NCI-H2196 (cell line): ENCODE measurements around the gene E4F1.

Experiments
- DNase-seq: peaks from one replicate; lab custom pipeline; 2025; ENCODE audit not compliant: unreplicated experiment; lab: John Stamatoyannopoulos, UW

E4F1 gene

DNA sequence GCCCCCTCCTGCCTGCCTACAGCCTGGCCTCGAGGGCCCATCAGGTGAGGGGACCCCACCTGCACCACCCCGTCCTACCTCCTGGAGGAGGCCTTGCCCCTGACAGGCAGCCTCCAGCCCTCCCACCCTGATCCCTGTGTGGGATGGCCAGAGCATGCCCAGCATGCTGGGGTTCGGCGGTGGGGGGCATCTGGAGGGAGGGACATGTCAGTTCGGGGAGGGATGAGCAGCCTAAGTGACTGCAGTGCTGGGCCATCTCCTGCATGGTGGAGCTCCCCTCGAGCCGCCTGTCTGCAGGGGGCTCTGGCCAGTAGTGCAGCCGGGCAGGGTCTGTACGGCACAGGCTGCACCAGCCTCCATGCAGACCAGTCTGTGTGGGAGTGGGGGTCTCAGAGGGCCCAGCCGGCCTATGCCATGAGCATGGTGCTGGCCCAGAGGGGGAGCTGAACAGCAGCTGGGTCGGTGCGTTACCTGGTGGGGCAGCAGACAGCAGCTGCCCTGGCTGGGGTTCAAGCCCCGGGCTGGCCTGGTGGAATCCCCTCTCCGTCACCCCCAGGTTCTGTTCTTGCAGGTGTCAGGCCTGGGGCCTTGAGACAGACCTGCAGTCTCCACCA lies 48.6 kb downstream of the E4F1 start:
- no peak for DNase-seq

DNA sequence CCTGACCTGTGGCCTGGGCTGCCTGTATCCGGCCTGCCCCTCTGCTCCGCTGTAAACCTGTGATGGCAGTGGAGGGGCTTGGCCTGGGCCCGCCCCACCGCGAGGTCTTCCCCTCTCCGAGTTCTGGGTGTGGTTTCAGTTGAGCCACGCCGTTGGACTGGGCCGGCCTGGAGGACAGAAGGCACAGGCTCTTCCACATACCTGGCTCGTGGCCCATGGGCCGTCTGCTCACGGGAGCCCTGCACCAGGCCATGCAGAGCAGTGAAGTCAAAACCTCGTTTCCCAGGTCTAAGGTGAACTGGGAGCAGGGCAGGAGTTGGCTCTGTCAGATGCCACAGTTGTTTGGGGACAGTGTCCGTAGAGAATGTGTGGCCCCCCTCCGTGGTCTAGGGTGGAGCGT lies 50.1 kb downstream of the E4F1 start:
- DNase-seq = no peak

GRCh38 chr16:2273931-2274330 lies 50.5 kb downstream of the E4F1 start:
- no peak for DNase-seq

DNA sequence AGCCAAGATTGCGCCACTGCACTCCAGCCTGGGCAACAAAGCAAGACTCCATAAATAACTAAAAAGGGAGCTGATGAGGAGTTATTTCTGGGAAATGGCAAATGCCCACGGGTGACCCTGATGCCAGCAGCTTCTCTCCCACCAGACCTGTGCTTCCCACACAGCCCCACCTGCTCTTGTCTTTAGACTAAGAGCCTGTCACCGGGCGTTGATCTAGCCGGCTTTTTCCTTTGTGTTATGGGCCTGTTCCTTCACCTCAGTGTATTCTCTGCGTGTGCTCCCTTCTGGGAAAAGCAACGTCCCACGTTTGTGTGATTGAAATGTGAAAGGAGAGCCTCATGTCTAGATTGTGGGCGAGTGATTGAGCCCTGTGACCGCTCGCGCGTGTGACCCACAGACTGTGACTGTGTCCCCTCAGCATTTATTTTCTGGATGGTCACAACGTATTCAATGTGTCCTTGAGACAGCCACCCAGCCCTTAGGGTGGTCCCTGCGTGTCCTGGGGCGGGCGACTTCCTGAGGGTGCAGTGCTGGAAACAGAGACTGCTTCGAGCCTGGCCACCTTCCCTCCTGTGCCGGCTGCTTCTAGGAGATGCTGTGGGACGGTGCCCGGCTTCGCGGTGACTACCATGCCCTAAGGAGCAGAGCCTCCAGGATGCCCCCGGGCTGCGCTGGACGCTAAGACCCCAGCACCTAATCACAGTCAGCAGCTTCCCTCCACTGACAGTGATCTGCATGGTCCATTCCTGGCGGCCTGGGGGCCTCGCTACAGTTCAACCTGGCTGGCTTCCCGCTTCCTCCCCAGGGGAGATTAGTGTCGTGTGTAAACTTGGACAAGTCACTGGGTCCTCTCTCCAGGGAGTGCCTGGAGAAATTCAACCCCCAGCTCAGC lies 52.3 kb downstream of the E4F1 start:
- DNase-seq = no peak

- no peak for DNase-seq
Observed at GRCh38 chr16:2276368-2277195, 53.2 kb downstream of the E4F1 start.

DNA sequence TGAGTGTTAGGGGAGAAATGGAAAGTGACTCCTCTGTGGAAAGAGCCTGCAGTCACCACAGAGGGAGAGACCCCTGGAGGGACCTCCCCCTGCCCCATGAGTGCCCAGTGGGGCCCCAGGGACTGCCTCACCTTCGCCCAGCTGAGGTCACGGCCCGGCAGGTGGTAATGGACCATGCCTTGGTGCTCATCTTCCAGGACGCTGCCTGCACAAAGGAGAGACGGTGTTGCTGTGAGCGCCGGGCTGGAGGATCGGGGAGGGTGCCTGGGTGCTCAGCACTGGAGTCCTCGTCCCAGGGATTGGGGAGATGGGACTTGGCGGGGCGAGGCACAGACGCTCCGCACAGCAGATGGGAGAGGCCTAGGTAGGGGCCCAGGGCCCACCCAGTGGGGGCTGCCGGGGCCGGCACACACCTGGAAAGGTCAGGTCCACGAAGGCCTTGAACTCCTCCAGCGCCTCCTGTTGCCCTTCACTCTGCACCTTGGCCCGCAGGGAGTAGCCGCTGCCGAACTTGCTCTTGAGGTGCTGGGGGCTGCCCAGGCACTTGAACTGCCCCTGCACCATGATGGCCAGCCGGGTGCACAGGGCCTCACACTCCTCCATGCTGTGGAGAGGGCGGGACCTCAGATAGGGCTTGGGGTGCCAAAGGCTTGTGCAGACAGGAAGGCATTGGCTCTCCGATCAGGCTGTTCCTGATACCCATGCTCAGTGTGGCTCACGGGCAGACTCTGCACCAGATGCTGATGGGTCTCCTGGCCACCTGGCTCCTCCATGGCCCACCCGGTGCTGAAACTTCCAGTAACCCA lies 54.3 kb downstream of the E4F1 start:
- no peak for DNase-seq

GRCh38 chr16:2278272-2278608 lies 54.8 kb downstream of the E4F1 start:
- DNase-seq = no peak

GRCh38 chr16:2278956-2279800 lies 55.8 kb downstream of the E4F1 start:
- DNase-seq = no peak

DNA sequence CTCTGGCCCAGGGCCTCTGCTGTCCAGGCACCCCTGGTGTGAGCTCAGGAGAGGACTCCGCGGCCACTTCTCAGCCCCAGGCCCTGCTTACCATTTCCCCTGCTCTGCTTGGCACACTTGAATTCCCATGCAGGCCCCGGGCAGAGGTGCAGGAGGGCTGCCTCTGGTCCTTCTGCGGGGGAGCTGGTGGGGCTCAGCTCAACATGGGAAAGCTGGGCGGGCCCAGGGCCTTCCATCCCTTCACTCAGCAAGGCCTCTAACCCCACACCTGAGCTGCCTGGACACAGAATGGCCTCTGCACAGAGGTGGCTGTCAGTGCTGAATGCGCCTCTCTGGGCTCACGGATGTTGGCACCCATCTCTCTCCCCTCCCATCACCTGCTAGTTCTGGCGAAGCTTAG lies 57.1 kb downstream of the E4F1 start:
- no peak for DNase-seq

DNA sequence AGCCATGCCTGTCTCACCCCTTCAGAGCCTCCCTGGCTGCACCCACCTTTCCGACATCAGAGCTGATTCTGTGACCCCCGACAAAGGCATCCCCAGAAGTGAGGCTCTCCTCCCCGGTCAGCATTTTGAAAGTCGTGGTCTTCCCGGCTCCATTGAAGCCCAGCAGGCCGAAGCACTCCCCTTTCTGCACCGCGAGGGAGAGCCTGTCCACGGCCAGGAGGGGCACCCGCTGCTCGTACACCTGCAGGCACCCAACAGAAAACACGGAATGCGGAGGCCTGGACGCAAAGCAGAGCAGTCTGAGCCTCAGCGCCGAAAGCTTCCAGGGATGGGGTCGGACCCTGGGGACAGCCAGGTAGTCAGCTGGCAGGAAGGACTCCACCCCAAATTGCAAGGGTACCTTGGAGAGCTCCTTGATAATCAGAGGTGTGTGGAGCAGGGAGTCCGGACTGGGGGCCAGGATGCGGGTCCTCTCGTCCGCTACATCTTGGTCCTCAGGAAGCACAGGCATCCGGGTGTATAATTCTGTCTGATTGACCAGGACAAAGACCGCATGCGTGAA lies 57.7 kb downstream of the E4F1 start:
- DNase-seq = no peak

DNA sequence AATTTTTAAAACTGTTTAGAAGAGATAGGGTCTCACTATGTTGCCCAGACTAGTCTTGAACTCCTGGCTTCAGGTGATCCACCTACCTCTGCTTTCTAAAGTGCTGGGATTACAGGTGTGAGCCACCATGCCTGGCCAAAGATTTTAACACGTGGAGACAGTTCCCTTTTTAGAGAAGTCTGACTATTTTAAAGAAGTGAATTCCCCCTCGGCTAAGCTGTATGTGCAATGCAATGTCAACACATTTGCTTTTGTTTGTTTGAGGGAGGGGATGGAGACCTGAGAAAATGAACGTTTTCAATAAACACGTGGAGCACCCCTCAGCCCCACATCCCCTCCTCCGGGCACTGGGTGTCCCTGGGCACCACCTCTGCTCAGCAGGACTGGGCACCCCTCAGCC lies 58.9 kb downstream of the E4F1 start:
- DNase-seq = no peak

GRCh38 chr16:2282866-2283555 lies 59.6 kb downstream of the E4F1 start:
- no peak for DNase-seq

GRCh38 chr16:2284001-2284770 lies 60.8 kb downstream of the E4F1 start:
- no peak for DNase-seq

GRCh38 chr16:2284797-2285576 lies 61.6 kb downstream of the E4F1 start:
- no peak for DNase-seq
